Stimulated activated CD8-positive, alpha-beta memory T cell treated with anti-CD3 and anti-CD28 coated beads, Interleukin-7, amount 100 ng/mL, for 48 hours (primary cell): ENCODE measurements around the gene AP1S1.
"Not testable (repeated sequence)": the region's sequence is repeated elsewhere in the genome, so short reads cannot be mapped to it uniquely, and the experiment has no call there.

Experiments used
- DNase-seq, 2 donors: peaks; one replicate each; pipeline ENCODE4 v3.0.0-alpha.2; 2020; ENCODE audit warnings: low read depth in 1 of 2; ENCODE audit errors: extremely low read depth in 1 of 2

Gene AP1S1

DNA sequence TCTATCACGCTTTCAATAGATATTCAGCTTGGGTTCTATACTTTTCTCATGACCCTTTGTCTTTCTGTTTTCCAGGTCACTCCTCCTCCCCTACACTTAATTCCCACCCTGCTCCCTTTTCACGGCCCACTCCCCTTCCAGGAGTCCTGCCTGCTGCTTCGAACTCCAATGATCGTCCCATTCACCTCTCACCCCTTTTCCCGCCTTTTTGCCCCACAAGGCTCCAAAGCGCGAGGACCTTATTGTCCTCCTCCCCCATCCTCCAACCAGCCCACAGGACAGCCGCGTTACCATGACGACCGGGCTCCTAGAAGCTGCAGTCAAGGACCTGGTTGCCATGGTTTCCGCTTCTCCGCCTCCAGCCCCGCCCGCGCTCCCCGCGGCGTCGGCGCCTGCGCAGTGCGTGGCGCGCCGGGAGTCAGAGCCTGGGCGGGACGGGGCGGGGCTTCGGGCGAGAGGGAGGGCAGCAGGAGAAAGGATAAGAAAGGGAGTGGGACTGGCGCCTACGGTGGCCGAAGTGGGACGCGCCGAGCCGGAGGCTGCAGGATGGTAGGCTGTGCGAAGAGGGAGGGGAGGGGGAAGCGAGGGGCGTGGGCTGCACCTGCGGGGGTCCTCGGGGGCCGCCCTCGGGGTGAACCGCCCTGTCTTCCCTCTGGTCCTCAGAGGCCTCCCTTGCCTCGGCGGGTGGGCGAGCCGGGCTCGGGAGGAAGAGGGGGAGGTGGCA is at the start of gene AP1S1:
TSS of gene AP1S1 (plus strand) at position 508 of the 724 bp plus-strand sequence. CDS start at position 547, 39 bp downstream.
- peak; percentile 87 to 90 for DNase-seq

DNA sequence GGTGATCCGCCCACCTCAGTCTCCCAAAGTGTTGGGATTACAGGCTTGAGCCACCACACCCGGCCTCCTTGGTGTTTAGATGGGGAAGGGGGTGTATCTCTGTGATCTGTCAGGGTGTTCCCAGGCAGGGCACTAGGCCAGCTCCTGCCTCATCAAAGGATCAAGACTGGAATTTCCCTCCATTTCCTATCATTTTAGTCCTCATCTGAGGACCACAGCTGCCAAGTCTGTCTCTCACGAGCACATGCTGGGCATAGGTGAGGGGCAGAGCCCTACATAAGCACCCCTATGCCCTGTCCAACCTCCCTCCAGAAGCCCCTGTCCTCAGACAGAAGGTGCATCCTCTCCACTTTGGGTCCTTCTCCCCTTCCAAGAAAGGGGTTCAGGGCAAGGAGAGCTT is 49.5 kb upstream of the AP1S1 start:
- no peak for DNase-seq

DNA sequence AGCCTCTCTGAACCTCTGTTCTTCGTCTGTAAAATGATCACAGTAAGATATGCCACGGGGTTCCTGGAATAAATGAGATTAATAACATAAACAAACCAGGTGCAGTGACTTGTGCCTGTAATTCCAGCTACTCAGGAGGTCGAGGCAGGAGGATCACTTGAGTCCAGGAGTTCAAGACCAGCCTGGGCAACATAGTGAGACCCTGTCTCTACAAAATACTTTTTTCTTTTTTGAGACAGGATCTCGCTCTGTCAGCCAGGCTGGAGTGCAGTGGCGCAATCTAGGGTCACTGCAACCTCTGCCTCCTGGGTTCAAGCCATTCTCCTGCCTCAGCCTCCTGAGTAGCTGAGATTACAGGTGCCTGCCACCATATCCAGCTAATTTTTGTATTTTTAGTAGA is 49.0 kb upstream of the AP1S1 start:
- DNase-seq, result not testable (repeated sequence)

DNA sequence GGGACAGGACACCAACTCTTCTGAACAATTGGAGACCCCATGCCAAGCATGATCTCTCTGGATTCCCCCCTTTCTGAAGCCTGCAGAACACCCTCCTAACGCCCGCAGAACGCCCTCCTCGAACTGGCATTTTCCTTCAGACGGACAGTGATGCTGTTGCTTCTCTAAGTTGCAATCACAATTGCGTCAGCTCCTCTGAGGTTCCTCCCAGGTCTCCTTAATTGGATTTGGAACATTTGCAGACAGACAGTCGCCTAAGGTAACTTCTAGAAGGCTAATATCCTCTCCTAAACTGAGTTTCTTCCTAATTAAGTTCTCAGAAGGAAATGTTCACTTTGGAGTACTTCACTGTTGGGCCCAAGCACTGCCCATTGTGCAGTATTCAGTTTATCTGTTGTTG is 47.9 kb upstream of the AP1S1 start:
- no peak for DNase-seq

DNA sequence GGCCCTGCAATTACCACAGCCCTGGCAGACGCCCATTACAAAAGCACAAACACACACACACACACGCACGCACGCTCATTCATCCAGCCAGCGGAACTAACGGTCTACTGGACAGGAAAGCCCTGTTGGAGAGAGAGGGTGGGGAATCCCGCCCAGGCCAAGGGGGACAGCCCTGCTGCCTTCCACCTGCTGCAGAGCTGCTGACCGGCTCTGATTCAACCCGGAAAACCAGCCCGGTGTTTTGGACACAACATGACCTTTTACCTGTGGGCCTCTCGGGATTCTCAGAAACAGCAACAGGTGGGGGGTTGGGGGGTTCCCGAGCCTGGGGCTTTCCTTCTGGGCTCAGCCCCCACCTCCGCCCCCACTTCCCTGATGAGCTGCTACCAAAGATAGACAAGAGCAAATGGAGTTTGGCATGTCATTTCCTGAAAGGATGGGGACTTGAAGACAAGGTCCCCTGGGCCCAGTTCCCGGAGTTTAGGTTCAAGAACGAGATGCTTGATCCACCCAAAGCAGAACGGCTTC is 45.9 kb upstream of the AP1S1 start:
- DNase-seq, result no peak

DNA sequence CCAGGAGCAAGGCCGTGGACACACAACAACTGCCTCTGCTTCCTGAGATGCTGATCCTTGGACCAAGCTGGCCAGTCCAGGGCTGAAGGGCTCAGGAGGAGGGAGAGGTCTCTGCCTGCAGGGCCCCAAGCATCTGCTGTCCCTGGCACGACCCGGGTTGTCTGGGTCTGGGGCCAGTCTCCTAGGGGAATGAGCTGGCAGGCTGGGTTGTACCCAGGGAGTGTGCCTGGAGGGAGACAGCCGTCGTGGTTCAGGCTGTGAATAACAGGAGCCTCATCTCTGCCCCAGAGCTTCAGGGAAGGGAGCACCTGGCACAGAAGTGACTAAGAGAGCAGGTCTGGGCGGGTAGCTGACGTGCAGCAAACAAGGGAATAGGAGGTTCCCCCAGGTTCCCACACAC is 45.3 kb upstream of the AP1S1 start:
- no peak for DNase-seq

DNA sequence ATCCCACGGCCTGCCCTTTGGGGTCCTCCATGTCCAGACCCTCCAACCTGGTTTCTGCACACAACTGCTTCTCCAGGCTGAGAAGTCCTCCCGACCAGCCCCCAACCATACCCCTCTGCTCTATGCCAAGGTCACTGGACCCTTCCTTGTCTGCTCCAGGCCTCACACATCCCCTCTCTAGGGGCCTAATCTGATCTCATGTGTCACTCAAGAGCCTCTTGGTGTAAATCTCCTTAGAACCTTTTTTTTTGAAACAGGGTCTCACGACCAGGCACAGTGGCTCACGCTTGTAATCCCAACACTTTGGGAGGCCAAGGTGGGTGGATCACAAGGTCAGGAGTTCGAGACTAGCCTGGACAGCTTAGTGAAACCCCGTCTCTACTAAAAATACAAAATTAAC is 44.9 kb upstream of the AP1S1 start:
- DNase-seq, result no peak

DNA sequence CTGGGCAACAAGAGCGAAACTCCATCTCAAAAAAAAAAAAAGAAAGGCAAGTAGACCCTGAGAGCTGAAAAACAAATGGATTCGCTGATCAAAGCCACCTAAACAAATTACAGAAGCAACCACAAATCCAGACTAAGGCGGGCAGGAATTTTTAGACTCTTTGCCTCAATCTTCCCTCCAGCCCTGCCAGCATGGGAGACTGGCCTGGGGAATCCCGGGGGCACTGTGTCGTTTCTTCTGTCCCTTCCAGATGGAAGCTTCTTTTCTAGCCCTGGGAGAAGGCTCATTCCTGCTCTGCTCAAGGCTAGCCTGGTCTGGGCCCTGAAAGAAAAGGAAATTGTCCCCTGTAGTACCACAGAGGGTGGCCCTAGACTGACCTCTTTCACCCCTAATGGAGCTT is 43.0 kb upstream of the AP1S1 start:
- DNase-seq, result no peak

DNA sequence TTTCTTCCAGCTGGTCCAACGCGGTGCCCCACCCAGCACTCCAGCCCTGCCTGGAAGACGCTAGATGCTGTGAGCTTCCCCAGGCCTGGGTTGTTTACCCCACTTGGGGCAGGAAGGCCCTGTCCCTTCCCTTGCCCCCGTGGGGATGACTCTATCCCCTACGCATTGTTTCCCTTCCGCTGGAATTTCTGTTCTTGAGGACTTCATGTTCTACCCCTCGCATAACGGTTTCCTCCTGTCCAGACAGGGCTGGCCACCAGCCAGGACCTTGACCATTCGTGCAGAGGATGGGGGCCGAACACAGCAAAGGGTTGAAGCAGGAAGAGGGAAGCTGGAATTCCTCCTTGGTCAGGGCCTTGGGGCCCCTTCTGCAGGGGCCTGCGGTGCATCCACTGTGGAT is 42.0 kb upstream of the AP1S1 start:
- DNase-seq, result no peak

DNA sequence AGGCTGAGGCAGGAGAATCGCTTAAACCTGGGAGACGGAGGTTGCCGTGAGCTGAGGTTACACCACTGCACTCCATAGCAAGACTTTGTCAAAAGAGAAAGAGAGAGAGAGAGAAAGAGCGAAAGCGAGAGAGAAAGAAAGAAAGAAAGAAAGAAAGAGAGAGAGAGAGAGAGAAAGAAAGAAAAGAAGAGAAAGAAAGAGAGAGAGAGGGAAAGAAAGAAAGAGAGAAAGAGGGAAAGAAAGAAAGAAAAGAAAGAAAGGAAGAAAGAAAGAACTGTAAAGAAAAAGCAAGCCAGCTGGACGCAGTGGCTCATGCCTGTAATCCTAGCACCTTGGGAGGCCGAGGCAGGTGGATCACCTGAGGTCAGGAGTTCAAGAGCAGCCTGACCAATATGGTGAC is 41.1 kb upstream of the AP1S1 start:
- DNase-seq, result not testable (repeated sequence)

DNA sequence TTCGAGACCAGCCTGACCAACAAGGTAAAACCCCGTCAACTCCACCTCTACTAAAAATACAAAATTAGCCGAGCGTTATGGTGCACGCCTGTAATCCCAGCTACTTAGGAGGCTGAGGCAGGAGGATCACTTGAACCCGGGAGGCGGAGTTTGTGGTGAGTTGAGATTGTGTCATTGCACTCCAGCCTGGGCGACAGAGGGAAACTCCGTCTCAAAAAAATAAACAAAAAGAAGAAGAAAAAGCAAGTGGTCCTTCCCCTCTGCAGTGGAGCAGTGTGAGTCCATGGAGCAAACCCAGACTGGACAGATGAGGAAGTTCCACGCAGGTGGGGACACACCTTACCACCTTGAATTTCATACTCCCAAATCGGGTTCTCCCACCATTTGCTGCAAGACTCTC is 40.4 kb upstream of the AP1S1 start:
- no peak for DNase-seq

DNA sequence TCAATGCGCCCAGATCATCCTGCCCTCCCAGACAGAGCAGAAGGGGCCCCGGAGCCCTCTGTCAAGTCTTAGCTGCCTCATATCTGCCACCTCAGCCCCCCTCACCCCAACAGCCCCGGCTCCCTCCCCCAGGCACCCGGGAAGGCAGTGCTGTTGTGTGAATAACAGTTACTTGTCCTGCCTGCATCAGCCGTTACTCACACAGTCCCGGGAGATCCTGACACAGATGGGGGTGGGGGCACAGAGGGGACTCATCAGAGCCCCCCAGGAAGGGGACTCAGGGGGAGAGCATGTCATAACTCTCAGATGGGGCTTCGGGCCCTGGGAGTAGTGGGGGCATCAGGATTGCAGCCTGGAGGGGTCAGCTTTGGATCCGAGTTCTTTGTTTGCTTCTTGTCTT is 39.8 kb upstream of the AP1S1 start:
- DNase-seq, result no peak

DNA sequence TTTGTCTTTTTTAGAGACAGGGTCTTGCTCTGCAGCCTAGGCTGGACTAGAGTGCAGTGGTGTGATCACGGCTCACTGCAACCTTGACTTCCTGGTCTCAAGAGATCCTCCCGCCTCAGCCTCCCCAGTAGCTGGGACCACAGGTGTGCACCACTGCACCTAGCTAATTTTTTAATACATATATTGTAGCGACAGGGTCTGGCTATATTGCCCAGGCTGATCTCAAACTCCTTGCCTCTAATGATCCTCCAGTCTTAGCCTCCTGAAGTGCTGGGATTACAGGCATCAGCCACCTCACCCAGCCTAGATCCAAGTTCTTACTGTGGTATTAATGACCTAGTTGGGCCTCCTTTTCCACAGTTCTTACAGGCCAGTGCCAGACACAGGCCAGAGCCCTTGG is 39.1 kb upstream of the AP1S1 start:
- DNase-seq, result no peak

DNA sequence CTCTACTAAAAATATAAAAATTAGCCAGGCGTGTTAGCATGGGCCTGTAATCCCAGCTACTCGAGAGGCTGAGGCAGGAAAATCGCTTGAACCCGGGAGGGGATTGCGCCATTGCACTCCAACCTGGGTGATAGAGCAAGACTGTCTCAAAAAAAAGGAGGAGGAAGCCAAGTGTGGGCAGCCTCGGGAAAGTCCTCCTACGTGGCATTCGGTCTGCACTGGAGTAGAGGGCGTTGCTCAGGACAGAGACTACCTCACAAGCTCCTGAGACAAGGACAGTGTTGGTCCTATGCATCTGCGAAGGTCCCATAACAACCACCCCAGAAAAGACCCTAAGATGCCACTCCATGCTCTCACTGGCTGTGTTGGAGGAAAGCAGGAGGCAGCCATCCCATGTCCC is 37.4 kb upstream of the AP1S1 start:
- no peak for DNase-seq

DNA sequence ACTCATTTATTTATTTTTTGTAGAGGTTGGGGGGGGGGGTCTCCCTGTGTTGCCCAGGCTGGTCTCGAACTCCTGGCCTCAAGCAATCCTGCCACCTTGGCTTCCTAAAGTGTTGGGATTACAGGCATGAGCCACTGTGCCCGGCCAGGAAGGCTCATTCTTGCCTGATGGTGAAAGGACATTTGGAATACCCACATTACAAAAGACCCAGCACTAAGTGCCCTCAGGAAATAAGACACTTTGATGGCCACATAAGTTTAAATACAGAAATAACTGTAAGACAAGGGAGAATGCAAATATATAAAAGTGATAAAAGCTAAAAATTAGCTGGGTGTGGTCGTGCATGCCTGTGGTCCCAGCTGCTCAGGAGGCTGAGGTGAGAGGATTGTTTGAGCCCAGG is 35.4 kb upstream of the AP1S1 start:
- DNase-seq, result no peak

DNA sequence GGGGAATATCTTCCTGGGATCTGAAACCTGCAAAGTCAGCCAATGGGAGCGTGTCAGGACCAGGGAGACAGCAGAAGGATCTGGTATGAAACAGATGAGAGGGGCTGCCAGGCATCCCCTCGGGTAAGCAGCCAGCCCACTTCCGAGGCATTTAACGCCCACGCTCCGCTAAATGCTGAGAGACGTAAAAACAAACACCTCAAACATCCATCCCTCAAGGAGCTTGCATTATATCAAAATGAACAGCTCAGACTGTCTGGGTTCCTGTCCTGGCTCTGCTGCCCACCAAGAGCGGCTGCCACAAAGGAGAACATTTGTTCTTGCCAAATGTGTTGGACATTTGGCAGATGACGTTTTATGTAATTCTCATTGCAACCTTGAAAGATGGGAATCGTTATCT is 34.4 kb upstream of the AP1S1 start:
- DNase-seq, result no peak

DNA sequence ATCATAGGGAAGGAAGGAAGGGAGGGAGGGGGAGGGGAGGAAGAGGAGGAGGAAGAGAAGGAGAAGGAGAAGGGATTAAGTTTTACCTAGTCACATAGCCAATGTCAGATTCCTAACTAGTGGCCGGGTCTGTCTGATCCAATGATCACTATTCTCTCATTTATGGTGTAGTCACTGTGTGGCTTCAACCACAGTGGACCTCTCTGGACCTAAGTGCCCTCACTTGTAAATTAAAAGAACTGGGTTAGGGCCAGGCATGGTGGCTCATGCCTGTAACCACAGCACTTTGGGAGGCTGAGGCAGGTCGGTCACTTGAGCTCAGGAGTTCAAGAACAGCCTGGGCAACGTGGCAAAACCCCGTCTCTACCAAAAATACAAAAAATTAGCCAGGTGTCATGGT is 34.0 kb upstream of the AP1S1 start:
- DNase-seq, result no peak

DNA sequence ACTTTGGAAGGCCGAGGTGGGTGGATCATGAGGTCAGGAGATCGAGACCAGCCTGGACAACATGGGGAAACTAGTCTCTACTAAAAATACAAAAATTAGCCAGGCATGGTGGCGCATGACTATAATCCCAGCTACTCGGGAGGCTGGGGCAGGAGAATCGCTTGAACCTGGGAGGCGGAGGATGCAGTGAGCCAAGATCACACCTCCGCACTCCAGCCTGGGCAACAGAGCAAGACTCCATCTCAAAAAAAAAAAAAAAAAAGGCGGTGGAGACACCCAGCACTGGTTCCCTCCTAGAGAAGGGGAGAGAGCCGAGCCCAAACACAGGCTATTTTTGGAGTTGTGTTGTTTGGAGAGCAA is 32.7 kb upstream of the AP1S1 start:
- not testable (repeated sequence) for DNase-seq

DNA sequence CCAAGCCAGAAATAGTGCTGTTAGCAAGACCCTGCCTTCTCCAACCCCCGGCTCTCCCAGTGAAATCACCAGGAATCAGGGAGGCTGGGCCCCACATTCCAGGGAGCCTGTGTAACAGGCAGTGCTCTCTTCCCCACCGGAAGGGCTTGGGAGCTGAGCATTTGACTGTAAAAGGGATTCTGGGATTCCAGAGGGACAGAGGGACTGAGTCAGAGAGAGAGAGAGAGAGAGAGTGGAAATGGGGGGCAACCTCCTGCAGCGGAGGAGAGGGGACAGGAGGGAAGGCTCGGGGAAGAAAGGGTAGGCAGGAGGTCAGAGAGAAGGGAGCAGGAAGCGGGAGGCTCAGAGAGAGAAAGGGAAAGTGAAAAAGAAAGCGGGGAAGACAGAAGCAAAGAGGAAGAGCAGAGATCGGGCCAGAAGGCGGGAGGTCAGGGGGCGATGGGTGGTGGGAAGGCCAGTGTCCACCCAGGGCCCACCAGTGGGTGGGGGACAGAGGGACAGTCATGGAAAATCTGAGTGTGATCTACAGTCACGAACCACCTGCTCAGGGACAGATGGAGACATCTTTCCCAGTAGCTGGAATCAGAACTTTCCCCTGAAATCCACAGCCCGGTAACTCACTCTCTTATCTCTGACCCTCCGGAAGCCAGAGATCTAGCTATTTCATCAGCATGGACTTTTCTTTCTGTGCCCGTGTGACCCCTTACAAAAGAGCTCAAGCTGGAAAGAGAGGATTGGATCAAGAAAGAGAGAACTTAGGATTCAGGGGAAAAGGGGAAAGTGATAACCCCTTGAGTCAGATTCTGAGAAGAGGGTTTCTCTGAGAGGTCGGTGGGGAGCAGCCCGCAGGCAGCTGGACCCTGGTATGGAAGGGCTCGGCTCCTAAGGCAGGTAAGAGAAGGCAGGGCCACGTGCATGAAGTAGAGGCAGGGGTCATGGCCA is 32.0 kb upstream of the AP1S1 start:
- DNase-seq, result no peak

DNA sequence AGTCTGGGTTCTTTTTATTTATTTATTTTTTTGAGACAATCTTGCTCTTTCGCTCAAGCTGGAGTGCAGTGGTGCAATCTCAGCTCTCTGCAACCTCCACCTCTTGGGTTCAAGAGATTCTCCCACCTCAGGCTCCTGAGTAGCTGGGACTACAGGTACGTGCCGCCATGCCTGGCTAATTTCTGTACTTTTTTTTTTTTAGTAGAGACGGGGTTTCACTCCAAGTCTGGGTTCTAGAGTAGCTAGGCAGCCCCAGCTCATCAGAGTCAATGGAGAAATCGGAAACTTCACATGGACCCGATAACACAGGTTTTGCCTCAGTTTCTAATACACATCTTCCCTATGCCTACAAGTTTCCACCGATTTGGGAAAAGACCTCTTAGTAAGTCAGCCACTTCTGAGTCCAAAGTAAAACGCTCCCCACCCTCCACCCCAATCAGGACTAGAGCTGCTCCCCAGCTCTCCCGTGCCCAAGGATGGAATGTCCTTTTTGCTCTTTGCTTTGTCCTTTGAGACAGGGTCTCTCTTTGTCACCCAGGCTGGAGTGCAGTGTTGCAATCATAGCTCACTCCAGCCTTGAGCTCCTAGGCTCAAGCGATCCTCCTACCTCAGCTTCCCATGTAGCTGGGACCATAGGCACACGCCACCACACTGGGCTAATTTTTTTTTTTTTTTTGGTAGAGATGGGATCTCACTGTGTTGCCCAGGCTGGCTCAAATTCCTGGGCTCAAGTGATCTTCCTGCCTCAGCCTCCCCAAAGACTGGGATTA is 31.2 kb upstream of the AP1S1 start:
- no peak for DNase-seq

DNA sequence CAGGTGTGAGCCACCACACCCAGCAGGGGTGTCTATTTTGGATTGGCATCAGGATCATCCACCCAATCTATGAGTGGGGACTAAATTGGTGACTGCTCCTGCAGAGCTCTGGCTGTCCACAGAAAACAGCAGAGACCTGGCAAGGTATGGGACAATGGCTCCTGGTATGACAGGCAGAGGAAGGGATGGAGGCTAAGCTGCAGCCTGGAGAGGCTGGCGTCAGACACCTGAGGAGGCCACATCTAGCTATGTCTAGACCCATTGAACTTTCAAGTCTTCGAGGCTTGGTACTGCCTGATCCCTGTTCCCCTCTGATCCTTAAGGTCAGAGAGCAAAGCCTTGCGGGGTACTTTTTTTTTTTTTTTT is 30.6 kb upstream of the AP1S1 start:
- no peak for DNase-seq
